AG09309 (cell line): ENCODE data around the gene SIRPB1.

ENCODE experiments used
- DNase-seq: peaks from one replicate; pipeline ENCODE4 v3.0.0-alpha.2; 2010; ENCODE audit warnings: low read depth
- H3K4me3 ChIP-seq: 2 replicates; pipeline ENCODE4 v1.5.1; 2011; ENCODE audit warnings: mild to moderate bottlenecking, low read depth, low read length, moderate library complexity; ENCODE audit not compliant: control insufficient read depth
- CTCF ChIP-seq: IDR thresholded peaks from 2 replicates; pipeline ENCODE4 v1.5.1; 2011; ENCODE audit warnings: mild to moderate bottlenecking, low read depth, low read length, inconsistent platforms; ENCODE audit not compliant: insufficient read depth, control insufficient read depth; ENCODE audit errors: missing control alignments

SIRPB1 gene

GRCh38 chr20:1619861-1620444 is at the start of gene SIRPB1:
Gene SIRPB1, minus strand, starts transcription at chr20:1620009. Its CDS starts 65 bp downstream, at chr20:1619944.
- TF ChIP-seq CTCF = no peak
- DNase-seq = no peak
- no peak within 1 kb of the TSS for H3K4me3 ChIP-seq

- H3K4me3 ChIP-seq = no peak overlapping the region
- DNase-seq = no peak
- peak; percentile 19 for TF ChIP-seq CTCF
Observed at GRCh38 chr20:1669304-1669703, 49.5 kb upstream of the SIRPB1 start.

DNA sequence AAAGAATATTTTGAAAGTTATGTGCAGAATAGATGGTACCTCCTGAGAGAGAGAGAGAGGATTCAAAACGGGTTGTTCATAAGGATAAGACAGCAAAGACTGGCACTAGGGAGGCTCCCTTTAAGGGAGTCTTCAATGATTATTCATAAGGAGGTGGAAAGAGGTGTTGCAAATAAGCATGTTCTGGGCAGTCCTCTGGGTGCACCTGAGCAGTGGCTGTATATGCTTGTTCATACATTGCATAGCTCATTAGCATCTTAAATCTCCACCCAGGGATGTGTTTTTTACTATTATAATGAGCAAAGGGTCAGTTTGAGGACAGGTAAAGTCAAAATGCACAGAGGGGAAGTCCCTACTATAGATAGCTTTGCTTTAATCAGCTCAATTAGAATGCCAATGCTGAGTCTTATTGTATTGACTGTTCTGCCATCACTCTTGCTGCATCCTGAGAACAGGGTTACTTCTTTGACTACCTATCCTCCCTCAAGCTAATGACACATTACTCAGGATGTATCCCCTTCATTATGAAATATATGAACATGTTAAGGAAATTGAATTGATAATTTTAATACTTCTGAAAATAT is 47.8 kb upstream of the SIRPB1 start:
- DNase-seq = no peak
- TF ChIP-seq CTCF = no peak
- H3K4me3 ChIP-seq = no peak overlapping the region

DNA sequence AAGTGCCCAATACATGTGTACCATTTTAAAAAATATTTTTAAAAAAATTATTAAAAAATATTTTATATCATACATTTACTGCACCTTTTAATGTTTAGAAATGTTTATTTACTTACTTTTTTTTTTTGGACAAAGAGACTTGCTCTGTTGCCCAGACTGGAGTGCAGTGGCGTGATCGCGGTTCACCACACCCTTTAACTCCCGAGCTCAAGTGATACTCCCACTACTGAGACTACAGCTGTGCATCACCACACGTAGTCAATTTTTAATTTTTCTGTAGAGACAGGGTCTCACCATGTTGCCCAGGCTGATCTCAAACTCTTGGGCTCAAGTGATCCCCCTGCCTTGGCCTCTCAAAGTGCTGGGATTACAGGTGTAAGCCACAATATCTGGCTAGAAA is 47.0 kb upstream of the SIRPB1 start:
- TF ChIP-seq CTCF = no peak
- H3K4me3 ChIP-seq = no peak overlapping the region
- no peak for DNase-seq

- H3K4me3 ChIP-seq = no peak overlapping the region
- no peak for TF ChIP-seq CTCF
- no peak for DNase-seq
Observed at GRCh38 chr20:1665345-1665744, 45.5 kb upstream of the SIRPB1 start.

DNA sequence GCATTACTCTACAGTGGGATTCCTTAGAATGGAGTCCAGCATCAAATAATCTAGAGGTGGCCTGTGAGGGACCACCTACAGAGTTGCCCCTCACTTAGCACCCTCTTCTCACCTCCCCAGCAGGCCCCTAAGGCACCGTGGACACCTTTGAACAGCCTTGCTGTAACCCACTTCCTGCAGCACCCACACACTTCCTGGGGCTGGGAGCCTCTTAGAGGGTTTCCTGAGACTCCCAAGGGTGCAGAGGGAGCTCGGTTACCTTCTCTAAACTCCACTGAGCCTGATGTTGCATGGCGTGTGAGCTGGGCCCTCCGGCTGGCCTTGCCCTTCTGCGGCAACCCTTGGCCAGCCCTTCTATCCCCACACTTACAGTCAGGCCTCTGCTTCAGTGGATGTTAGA is 45.1 kb upstream of the SIRPB1 start:
- no peak for DNase-seq
- TF ChIP-seq CTCF = no peak
- H3K4me3 ChIP-seq = no peak overlapping the region
